ENCODE results near the gene HYLS1.

The HYLS1 gene

DNA sequence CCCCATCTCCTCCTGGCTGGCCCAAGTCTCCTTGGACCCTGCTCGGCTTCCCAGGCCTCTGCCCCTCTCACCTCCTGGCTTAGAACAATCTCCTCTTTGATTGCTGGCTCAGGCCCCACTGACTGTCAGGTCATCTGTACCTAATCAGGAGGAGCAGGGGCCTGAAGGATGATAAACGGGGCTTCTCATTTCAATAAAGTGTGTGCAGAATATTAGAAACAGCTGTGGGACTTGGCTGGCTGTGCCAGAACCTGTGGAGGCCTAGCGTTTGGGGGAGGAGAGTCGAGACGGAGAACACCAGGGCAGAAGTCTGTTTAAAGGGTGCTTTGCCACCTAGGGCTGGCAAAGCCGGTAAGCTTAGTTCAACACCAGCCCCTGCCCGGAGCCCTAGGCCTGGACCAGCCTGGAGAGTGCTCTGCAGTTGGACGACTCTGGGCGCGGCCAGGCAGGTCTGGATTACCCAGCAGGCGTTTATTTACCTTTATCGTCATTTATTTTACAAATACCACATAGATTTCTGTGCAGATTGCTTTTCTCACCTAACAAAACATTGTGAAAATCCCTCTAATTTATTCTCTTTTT, 48.2 kb downstream of the HYLS1 start:
- peak; percentile 19 for DNase-seq (ENCODE audit: low read depth)
- H3K4me3 ChIP-seq (ENCODE audit: low read length): no peak overlapping the region
- TF ChIP-seq, protein P1, sequence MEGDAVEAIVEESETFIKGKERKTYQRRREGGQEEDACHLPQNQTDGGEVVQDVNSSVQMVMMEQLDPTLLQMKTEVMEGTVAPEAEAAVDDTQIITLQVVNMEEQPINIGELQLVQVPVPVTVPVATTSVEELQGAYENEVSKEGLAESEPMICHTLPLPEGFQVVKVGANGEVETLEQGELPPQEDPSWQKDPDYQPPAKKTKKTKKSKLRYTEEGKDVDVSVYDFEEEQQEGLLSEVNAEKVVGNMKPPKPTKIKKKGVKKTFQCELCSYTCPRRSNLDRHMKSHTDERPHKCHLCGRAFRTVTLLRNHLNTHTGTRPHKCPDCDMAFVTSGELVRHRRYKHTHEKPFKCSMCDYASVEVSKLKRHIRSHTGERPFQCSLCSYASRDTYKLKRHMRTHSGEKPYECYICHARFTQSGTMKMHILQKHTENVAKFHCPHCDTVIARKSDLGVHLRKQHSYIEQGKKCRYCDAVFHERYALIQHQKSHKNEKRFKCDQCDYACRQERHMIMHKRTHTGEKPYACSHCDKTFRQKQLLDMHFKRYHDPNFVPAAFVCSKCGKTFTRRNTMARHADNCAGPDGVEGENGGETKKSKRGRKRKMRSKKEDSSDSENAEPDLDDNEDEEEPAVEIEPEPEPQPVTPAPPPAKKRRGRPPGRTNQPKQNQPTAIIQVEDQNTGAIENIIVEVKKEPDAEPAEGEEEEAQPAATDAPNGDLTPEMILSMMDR (conservative IDR thresholded peaks at IDR 0.05; ENCODE audit: low read length): no peak

DNA sequence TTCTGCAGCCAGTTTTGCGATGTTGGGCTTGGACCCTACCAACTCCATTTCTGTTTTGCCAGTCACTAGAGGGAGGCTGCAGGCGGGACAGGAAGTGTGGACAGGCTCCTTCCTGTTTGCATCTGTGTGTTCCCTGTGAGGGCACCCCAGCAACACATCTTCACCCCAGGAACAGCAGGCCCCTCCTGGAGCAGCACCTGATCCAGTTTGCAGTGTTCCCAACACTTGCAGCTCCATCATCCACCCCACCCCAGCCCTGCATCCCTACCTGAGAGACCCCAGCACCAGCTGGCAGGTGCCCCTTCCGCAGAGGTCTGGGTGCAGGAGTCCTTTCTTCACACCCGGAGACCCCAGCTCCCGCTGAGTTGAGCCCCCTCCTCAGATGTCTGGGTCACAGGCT, 51.0 kb downstream of the HYLS1 start:
- TF ChIP-seq, protein P1 (conservative IDR thresholded peaks at IDR 0.05; ENCODE audit: low read length): no peak
- no peak overlapping the region for H3K4me3 ChIP-seq (ENCODE audit: low read length)
- no peak for DNase-seq (ENCODE audit: low read depth)

DNA sequence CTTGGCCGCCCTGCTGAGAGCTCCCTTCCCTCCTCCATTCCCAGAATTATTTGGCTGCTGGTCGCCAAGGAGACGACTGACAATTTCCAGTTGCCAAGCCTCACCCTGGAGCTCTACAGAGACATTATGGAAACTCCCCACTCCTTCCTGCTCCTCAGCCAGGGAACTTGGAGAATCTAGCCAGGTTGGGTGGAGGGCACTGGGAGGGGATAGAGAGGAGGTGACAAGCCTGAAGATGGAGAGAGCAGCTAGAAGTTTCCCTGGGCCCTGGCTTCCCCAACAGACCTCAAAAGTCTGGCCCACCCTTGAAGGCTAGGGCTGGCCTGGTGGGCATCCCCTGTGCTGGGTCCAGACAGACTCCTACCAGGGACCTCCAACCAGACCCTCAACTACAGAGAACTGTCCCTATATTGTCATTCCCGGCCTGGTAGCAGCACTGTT, 51.6 kb downstream of the HYLS1 start:
- no peak overlapping the region for H3K4me3 ChIP-seq (ENCODE audit: low read length)
- DNase-seq (ENCODE audit: low read depth): no peak
- TF ChIP-seq, protein P1 (conservative IDR thresholded peaks at IDR 0.05; ENCODE audit: low read length): no peak

DNA sequence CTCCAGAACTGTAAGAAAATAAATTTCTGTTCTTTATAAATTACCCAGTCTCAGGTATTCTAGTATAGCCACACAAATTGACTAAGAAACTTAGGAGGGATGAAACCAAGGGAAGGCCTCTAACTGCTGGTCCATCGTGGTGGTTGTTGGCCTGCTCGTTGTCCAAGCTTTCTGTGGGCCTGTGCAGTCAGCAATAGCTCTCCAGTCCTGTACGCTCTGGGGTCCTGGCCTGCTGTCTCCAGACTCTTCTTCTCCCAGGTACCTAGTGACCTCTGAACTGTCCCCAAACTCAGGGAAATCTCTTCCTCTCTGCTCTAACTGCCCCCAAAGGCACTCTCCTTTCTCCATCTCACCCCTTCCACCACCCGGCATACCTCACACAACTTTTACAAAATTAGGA, 52.7 kb downstream of the HYLS1 start:
- TF ChIP-seq, protein P1 (conservative IDR thresholded peaks at IDR 0.05; ENCODE audit: low read length): no peak
- H3K4me3 ChIP-seq (ENCODE audit: low read length): no peak overlapping the region
- DNase-seq (ENCODE audit: low read depth): no peak

DNA sequence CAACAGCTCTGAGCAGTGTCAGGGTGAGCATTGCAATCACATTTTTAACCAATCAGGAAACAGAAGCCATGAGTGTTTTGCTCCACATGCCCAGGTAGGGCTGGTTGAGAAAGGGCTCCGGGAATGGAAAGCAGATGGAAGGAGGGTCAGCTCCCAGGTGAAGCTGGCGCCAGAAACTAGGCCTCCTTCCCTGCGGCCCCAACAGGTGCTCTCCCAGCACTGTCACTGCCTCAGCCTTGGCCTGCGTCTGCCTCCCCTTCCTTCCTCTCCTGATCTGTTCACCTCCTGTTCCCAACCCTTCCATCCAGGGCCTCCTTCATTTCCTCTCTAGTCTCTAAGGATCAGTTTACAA, 53.8 kb downstream of the HYLS1 start:
- TF ChIP-seq, protein P1 (conservative IDR thresholded peaks at IDR 0.05; ENCODE audit: low read length): no peak
- DNase-seq (ENCODE audit: low read depth): no peak
- H3K4me3 ChIP-seq (ENCODE audit: low read length): no peak overlapping the region

DNA sequence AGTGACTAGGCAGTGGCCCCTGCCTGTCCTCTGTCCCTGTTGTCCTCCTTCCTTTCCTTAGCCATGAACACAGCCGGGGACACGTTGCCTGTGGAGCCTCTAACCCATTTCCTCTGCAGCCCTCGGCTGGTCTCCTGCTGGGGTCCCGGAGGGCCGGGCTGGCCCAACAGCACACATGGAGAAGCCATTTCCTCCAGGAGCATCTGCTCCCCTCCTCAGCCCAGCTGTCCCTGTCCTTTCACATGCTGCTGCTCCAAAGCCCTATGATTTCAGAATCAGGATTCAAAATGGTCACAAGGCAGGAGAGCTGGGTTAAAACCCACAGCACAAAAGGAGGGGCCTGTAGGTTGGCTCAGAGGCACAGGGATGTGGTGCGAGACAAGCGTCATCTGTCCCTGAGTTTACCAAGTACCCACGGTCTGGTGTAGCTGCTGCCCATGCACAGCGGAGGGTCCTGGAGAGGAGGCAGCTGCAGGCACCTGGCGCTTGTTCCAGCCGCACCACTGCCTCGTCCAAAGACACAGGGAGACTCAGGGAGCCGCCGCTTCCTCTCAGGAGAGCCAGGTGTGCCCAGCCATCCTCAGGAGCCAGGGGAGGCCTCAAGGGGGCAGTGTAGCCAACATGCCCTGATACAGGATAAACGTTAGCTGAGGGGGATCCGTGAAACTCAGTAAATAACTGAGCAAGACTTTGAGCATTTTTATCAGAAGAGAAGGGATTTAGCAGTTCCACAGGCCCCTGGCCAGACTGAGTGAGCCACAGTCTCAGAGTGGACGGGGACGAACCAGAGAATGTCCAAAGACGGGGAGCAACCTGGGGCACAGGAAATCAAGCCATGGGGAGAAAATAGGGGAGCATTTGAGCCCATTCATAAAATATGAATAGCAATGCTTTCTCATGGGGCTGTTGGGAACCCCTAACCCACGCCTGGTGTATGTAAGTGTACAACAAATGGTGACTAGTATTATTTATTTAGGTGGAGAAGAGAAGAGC, 54.4 kb downstream of the HYLS1 start:
- H3K4me3 ChIP-seq (ENCODE audit: low read length): no peak overlapping the region
- DNase-seq (ENCODE audit: low read depth): peak; percentile 11
- TF ChIP-seq, protein P1 (conservative IDR thresholded peaks at IDR 0.05; ENCODE audit: low read length): peak; percentile 64
